K562 (cell line): ENCODE results near the gene NRSN2. TPM values are rescaled to one million over a fixed set of nuclear protein-coding genes. Genes with fewer than 3 reads are reported as not detected.
"Not testable (repeated sequence)": the region's sequence is repeated elsewhere in the genome, so short reads cannot be mapped to it uniquely, and the experiment has no call there.

ENCODE experiments used
- ATAC-seq: fragments of 200-7000 bp; cut with Tn5 transposase; 3 replicates; pipeline ENCODE4 v1.9.1; 2020; ENCODE audit warnings: moderate library complexity
- BruUV-seq: library from RNA; stranded (reverse); fragments of 400-500 nt; replicated peaks from 2 replicates; lab custom pipeline; 2021; lab: Mats Ljungman, UMichigan
- CTCF ChIA-PET: fragments of 300-600 bp; formaldehyde crosslinking; extraction: SDS; loops from one replicate; lab custom pipeline; 2021; ENCODE audit warnings: low intra/inter-chr PET ratio; lab: Yijun Ruan, JAX
- POLR2A ChIA-PET: fragments of 300-600, 350-650 bp; sonication (Branson Sonifier 250); formaldehyde crosslinking; extraction: SDS; loops from one replicate; lab custom pipeline; 2021; ENCODE audit warnings: antibody characterized with exemption, inconsistent platforms; lab: Yijun Ruan, JAX
- DNase-seq, 4 experiments: peaks; one replicate each; pipeline versions ENCODE4 v3.0.0 to v3.0.0-alpha.2; 2011 to 2018; ENCODE audit warnings: low spot score in 3 of 4, mixed read lengths in 3 of 4; ENCODE audit errors: extremely low read depth in 1 of 4
- FAIRE-seq: peaks from 2 replicates; lab custom pipeline; 2011; peaks lifted over from hg19 to GRCh38; lab: Jason Lieb, UNC
- H2AFZ ChIP-seq: 2 replicates; pipeline ENCODE4 v1.6.0; 2011; ENCODE audit warnings: low read depth, low read length, control low read depth, inconsistent platforms
- H3K27ac ChIP-seq: fragments of 200-600 bp; 3 replicates; pipeline ENCODE4 v1.8.0; 2011; ENCODE audit warnings: low read depth, mild to moderate bottlenecking, control low read depth, inconsistent platforms, low read length, moderate library complexity, mixed read lengths; ENCODE audit errors: extremely low read depth
- H3K27me3 ChIP-seq, 2 experiments: fragments of 300-600 bp in 1 of 2; 2 replicates in 1 of 2; 3 replicates in 1 of 2; pipeline versions ENCODE4 v1.6.0 to v1.8.0; 2011; ENCODE audit warnings: inconsistent platforms in 2 of 2, low read length in 2 of 2, mild to moderate bottlenecking in 1 of 2, mixed read lengths in 1 of 2, moderate library complexity in 1 of 2; ENCODE audit not compliant: control insufficient read depth in 2 of 2, insufficient read depth in 2 of 2
- H3K36me3 ChIP-seq: fragments of 300-600 bp; 3 replicates; pipeline ENCODE4 v1.8.0; 2011; ENCODE audit warnings: mild to moderate bottlenecking, low read length, inconsistent platforms; ENCODE audit not compliant: control insufficient read depth, insufficient read depth
- H3K4me1 ChIP-seq, 2 experiments: fragments of 200-600 bp in 1 of 2; replicated peaks in 1 of 2; 2 replicates in 1 of 2; 3 replicates in 1 of 2; pipeline versions ENCODE4 v1.5.1 to v1.8.0; 2011; ENCODE audit warnings: inconsistent platforms in 2 of 2, low read length in 2 of 2, mild to moderate bottlenecking in 1 of 2, mixed read lengths in 1 of 2, moderate library complexity in 1 of 2; ENCODE audit not compliant: control insufficient read depth in 2 of 2, insufficient read depth in 2 of 2
- H3K4me2 ChIP-seq: 2 replicates; pipeline ENCODE4 v1.6.1; 2011; ENCODE audit warnings: low read length, control low read depth, inconsistent platforms, mixed read lengths; ENCODE audit not compliant: insufficient read depth
- H3K4me3 ChIP-seq: fragments of 200-600 bp; sonication (generic), shearing (Covaris generic); 2 replicates; pipeline ENCODE4 v1.5.1; 2016; ENCODE audit warnings: control low read depth, inconsistent platforms
- H3K79me2 ChIP-seq: fragments of 200-600 bp; 3 replicates; pipeline ENCODE4 v1.8.0; 2011; ENCODE audit warnings: low read length, inconsistent platforms; ENCODE audit not compliant: control insufficient read depth, insufficient read depth
- H3K9ac ChIP-seq, 2 experiments: 2 replicates each; pipeline versions ENCODE4 v1.6.0 to v1.6.1; 2011; ENCODE audit warnings: low read depth in 2 of 2, low read length in 2 of 2, control low read depth in 1 of 2, inconsistent platforms in 1 of 2, mild to moderate bottlenecking in 1 of 2, mixed read lengths in 1 of 2; ENCODE audit not compliant: insufficient read depth in 1 of 2
- H3K9me1 ChIP-seq: one replicate; pipeline ENCODE4 v1.6.0; 2011; ENCODE audit warnings: inconsistent platforms, mild to moderate bottlenecking, low read length, moderate library complexity; ENCODE audit not compliant: control insufficient read depth, insufficient read depth
- H3K9me3 ChIP-seq: replicated peaks from 2 replicates; pipeline ENCODE4 v1.5.1; 2011; ENCODE audit warnings: low read depth, low read length, inconsistent platforms; ENCODE audit not compliant: control insufficient read depth, insufficient read depth
- H4K20me1 ChIP-seq: replicated peaks from 2 replicates; pipeline ENCODE4 v1.6.1; 2011; ENCODE audit warnings: low read length, inconsistent platforms, mixed read lengths; ENCODE audit not compliant: control insufficient read depth, insufficient read depth
- CBX1 ChIP-seq: sonication (generic); IDR thresholded peaks from 2 replicates; pipeline ENCODE4 v1.6.1; 2016; ENCODE audit warnings: antibody characterized with exemption, low read depth, mild to moderate bottlenecking
- RBBP5 ChIP-seq: fragments of 200-600 bp; sonication (generic); IDR thresholded peaks from 2 replicates; pipeline ENCODE4 v1.6.1; 2012; ENCODE audit warnings: borderline replicate concordance, mild to moderate bottlenecking, low read length, control low read depth, inconsistent platforms; ENCODE audit not compliant: insufficient read depth, poor library complexity, severe bottlenecking
- RBFOX2 ChIP-seq: fragments of 200-400 bp; formaldehyde crosslinking; IDR thresholded peaks from 2 replicates; pipeline ENCODE4 v1.6.1; 2017; ENCODE audit warnings: low read depth, mild to moderate bottlenecking, low read length, moderate library complexity
- RBM22 ChIP-seq: fragments of 200-400 bp; formaldehyde crosslinking; IDR thresholded peaks from 2 replicates; pipeline ENCODE4 v1.6.1; 2018; ENCODE audit warnings: low read length, low read depth; ENCODE audit not compliant: poor library complexity, severe bottlenecking
- ZNF121 ChIP-seq: sonication (generic); formaldehyde crosslinking; conservative IDR thresholded peaks from 2 replicates; pipeline ENCODE4 v1.8.0; 2022; ENCODE audit warnings: missing genetic modification reagents
- ZNF436 ChIP-seq: fragments of 250-450, 450-650 bp; sonication (Bioruptor Pico); formaldehyde crosslinking; IDR thresholded peaks from 2 replicates; pipeline ENCODE4 v1.7.0; 2020; ENCODE audit warnings: mild to moderate bottlenecking
- ZNF77 ChIP-seq: fragments of 250-450 bp; sonication (Bioruptor Pico); IDR thresholded peaks from 2 replicates; pipeline ENCODE4 v1.5.0; 2020
- WGBS: fragments of 100-300 bp; shearing (Covaris generic); methylation state at CpG from one replicate; pipeline ENCODE4 v1.1.6; 2016; ENCODE audit warnings: low coverage, mixed read lengths; ENCODE audit not compliant: insufficient coverage; ENCODE audit errors: missing lambda C conversion rate; 5-methylcytosine and 5-hydroxymethylcytosine counted together
- in situ Hi-C: fragments of 300-500 bp; cut with MboI; formaldehyde crosslinking; loops from 4 replicates; pipeline ENCODE4 v1.15.0; 2018; ENCODE audit warnings: inconsistent platforms, mixed read lengths
- intact Hi-C: fragments of 100-400 bp; cut with micrococcal nuclease; formaldehyde crosslinking; loops from 2 replicates; pipeline ENCODE4 v1.14.2; 2022
- polyA plus RNA-seq, 8 experiments: library from polyadenylated mRNA; depleted of rRNA in 4 of 8; stranded (reverse) in 5 of 8; unstranded in 3 of 8; fragments of >200 nt; fragmentation: Nextera tagmentation in 2 of 8; fragmentation: Illumina TruSeq in 1 of 8; extraction: Ambion mirVana in 2 of 8; extraction: Trizol in 1 of 8; gene quantifications; 2 replicates each; pipeline versions ENCODE4 v1.2.1 to v1.2.3, GENCODE V29; 2011 to 2014; ENCODE audit warnings: inconsistent platforms in 1 of 8, missing spikeins in 1 of 8
- total RNA-seq, 7 experiments: library from RNA; depleted of rRNA in 6 of 7; stranded (reverse); fragments of >200 nt in 6 of 7; fragmentation: Illumina TruSeq in 2 of 7; extraction: Trizol in 2 of 7; gene quantifications; 2 replicates each; pipeline versions ENCODE4 v1.2.1 to v1.2.3, GENCODE V29; 2011 to 2021; ENCODE audit warnings: low replicate concordance in 1 of 7

Gene NRSN2
- total and polyA plus RNA-seq, 9 of the 15 experiments (the other 6 are each of a cell fraction or from before 2014, with no cell fraction given): 7.5 to 29.7 (median 11.1) TPM

- no peak for TF ChIP-seq RBBP5
- TF ChIP-seq CBX1: no peak
- TF ChIP-seq ZNF77 (CRISPR knock-in tag): no peak
- TF ChIP-seq RBM22: peak; percentile 98
- TF ChIP-seq ZNF436 (CRISPR knock-in tag): no peak
Measured at GRCh38 chr20:391041-391711, 44.3 kb downstream of the NRSN2 start (continued).

DNA sequence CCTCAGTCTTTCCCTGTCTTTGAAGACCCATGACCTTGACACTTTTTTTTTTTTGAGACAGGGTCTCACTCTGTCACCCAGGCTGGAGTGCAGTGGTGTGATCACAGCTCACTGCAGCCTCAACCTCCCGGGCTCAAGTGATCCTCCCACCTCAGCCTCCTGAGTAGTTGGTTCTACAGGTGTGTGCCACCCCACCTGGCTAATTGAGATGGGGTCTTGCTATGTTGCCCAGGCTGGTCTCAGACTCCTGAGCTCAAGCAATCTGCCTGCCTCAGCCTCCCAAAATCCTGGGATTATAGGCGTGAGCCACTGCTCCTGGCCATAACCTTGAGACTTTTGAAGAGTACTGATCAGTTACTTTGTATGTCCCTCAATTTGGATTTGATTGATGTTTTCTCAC lies 46.4 kb downstream of the NRSN2 start:
- H3K9me3 ChIP-seq, H3K79me2 ChIP-seq, BruUV-seq, H4K20me1 ChIP-seq, FAIRE-seq, intact Hi-C loops, CTCF ChIA-PET, H3K4me2 ChIP-seq, H3K27ac ChIP-seq, H2AFZ ChIP-seq, H3K4me3 ChIP-seq, DNase-seq, H3K4me1 ChIP-seq, H3K27me3 ChIP-seq, ATAC-seq, H3K9ac ChIP-seq, H3K9me1 ChIP-seq: not testable (repeated sequence)
- POLR2A ChIA-PET: interaction anchor here (0.8 to 8.7 kb wide), 4 partner anchors 8 to 32 kb away, joined by 3 to 95 read pairs (median 9); no protein-coding TSS in a partner anchor
- in situ Hi-C loops: loop anchor here (5.0 kb wide), 1 partner anchor 41 kb away; no protein-coding TSS in a partner anchor
- H3K36me3 ChIP-seq: peaks cover 92% of the 10 kb centered on the region
- TF ChIP-seq RBFOX2 (peak; percentile 19; the same call in 1 of the 2 replicates), ZNF121 (CRISPR knock-in tag) (peak; percentile 76)
- 89% methylated on average over 2 of the region's 2 CpGs for WGBS
